Activated T-cell treated with anti-CD3 and anti-CD28 coated beads, Interleukin-2, amount 50 U/mL, for 24 hours (primary cell): ENCODE results near the gene PRRT1B.
"Not testable (repeated sequence)": the region's sequence is repeated elsewhere in the genome, so short reads cannot be mapped to it uniquely, and the experiment has no call there.

Source experiments
- DNase-seq: peaks from one replicate; pipeline ENCODE4 v3.0.0-alpha.2; 2020
- H3K27ac Mint-ChIP-seq: 2 replicates; pipeline ENCODE4 v1.8.0; 2020; ENCODE audit warnings: mild to moderate bottlenecking, mixed read lengths
- H3K27me3 Mint-ChIP-seq: 2 replicates; pipeline ENCODE4 v1.8.0; 2020; ENCODE audit warnings: mixed read lengths
- H3K36me3 Mint-ChIP-seq: 2 replicates; pipeline ENCODE4 v1.8.0; 2020; ENCODE audit warnings: low read depth, mixed read lengths
- H3K4me1 Mint-ChIP-seq: 2 replicates; pipeline ENCODE4 v1.8.0; 2020; ENCODE audit warnings: low read depth, mixed read lengths
- H3K4me3 Mint-ChIP-seq: 2 replicates; pipeline ENCODE4 v1.8.0; 2020; ENCODE audit warnings: mild to moderate bottlenecking, moderate library complexity, mixed read lengths
- H3K9me3 Mint-ChIP-seq: 2 replicates; pipeline ENCODE4 v1.8.0; 2020; ENCODE audit warnings: mixed read lengths

The PRRT1B gene

DNA sequence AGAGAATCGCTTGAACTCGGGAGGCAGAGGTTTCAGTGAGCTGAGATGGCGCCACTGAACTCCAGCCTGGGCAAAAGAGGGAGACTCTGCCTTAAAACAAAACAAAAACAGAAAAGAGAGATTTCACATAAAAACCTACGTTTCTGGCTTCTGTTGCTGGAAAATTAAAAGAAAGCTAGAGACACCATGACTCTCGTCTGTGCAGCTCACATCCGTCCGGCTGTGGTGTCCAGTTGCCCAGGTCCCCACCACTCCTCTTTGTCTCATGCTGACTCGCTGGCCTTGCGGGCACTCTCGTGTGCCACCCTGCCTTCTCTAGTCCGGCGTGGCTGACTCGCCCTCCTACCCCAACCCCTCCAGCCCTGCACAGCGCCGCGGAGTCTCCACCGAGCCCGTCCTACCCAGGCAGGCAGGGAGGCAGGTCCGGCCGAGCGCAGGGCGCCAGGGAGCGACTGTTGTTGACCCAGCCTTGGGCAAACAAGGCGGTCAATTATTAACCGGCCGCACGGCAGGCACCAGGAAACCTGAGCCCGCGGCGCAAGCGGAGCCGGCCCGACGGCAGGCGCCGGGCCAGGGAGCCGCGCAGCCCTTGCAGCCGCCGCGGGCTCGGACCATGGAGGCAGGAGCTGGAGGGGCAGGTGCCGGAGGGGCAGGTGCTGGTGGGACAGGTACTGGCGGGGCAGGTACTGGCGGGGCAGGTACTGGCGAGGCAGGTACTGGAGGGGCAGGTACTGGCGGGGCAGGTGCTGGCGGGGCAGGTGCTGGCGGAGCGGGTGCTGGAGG is at the start of gene PRRT1B:
Gene PRRT1B, plus strand, starts transcription at position 521 of the 783 bp plus-strand sequence. Its CDS starts 93 bp downstream, at position 614.
- peaks cover 14% of the 10 kb centered on the region for H3K36me3 Mint-ChIP-seq
- peaks cover 20% of the 10 kb centered on the region for H3K9me3 Mint-ChIP-seq
- H3K4me3 Mint-ChIP-seq, result peak within 1 kb of the TSS; percentile 70
- peaks cover 21% of the 10 kb centered on the region for H3K4me1 Mint-ChIP-seq
- no peak within 1 kb of the TSS for H3K27ac Mint-ChIP-seq
- peaks cover 51% of the 10 kb centered on the region for H3K27me3 Mint-ChIP-seq
- DNase-seq, result no peak

DNA sequence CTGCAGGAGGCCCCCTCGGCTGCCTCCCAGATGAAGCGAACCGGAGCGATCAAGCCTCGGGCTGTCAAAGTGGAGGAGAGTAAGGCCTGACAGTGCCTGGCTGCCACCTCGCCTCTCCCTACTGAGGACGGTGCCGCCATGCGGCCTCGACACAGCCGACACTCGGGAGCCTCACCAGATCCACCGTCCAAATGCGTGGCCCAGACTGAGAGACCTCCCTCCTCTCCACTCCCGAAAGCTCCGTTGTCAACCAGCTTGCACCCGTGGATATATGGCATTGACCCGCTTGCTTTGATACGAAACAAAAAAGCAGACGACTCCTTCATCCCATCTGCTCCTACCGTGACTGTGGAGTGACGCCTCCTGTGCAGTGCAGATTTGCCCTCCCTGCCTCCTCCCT is 49.5 kb upstream of the PRRT1B start:
- H3K4me1 Mint-ChIP-seq, result peaks cover 32% of the 10 kb centered on the region
- H3K9me3 Mint-ChIP-seq, result no peaks in the 10 kb centered on the region
- no peak for DNase-seq
- H3K27ac Mint-ChIP-seq, result peak overlapping the region; percentile 65
- peaks cover 98% of the 10 kb centered on the region for H3K36me3 Mint-ChIP-seq
- no peaks in the 10 kb centered on the region for H3K27me3 Mint-ChIP-seq
- no peak overlapping the region for H3K4me3 Mint-ChIP-seq

DNA sequence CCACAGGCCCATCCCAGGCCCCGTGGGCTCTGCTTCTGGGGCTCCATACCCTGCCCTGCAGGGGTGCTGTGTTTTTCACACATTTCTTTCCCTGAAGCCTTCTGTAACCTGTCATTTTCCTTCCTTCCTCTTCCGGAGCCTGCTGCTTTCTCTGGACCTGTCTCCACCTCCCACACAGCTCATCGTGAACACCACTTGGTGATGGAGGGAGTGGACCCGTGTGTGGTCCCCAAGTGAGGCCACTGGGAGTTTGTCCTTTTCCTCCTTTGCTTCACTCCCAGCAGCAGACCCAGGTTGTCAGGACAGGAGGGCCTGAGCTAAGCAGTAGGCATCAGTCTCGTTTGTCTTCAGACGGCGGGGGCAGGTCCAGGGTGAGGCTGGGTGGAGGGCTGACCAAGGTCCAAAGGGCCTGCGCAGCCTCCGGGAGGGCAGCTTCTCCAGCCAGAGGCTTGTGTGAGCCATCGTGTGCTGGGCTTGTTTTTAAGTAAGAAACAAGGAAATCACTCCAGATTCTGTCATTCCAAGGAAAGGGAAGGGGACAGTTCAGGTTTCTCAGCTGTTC is 48.4 kb upstream of the PRRT1B start:
- peaks cover 94% of the 10 kb centered on the region for H3K36me3 Mint-ChIP-seq
- no peaks in the 10 kb centered on the region for H3K27me3 Mint-ChIP-seq
- no peak overlapping the region for H3K4me3 Mint-ChIP-seq
- no peaks in the 10 kb centered on the region for H3K9me3 Mint-ChIP-seq
- H3K27ac Mint-ChIP-seq, result peak overlapping the region; percentile 72
- no peak for DNase-seq
- H3K4me1 Mint-ChIP-seq, result peaks cover 44% of the 10 kb centered on the region

DNA sequence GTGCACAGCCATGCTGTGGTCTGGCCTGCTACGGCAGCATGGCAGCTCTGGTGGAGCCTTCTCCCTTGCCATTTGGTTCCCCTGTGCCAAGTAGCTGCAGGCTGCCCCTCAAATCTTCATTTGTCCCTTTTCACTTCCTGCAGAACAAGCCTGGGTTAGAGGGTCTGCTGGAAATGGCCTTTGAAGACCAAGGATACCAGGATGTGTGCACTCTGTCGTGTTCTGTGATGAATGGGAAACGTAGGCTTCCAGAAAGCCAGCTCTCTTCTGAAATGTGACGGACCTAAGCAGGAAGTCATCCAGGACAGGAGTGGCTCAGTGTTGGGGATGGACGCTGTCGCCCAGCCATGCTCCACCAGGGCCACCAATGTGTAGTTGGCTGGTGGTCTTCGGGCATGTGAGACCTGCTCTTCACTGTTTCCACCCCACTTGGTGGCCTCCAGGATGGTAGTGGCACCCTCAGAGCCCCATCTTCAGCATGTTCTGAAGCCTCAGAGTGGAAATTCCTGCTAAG is 46.0 kb upstream of the PRRT1B start:
- Mint-ChIP-seq H3K27ac (peak overlapping the region; percentile 60), H3K4me3 (no peak overlapping the region), H3K36me3 (peaks cover 86% of the 10 kb centered on the region), H3K4me1 (peaks cover 63% of the 10 kb centered on the region), H3K27me3 (no peaks in the 10 kb centered on the region), H3K9me3 (no peaks in the 10 kb centered on the region)
- DNase-seq, result no peak

DNA sequence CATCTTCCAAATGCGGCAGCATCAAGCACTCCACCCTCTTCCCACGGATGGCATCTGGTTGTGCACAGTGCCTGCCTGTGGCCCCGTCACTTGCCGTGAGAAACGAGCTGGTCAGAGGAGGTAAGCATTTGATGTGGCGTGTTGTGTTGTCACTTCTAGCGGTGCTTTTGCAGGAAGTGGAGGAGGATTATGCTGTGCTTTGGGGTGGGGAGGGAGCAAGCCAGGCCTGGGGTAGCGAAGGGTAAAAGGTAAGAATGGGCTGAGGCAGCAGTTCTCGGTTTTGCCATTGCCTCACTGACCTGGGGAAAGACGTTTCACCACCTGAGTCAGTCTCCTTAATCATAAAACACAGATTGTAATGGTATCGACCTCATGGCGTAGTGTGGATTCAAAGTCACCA is 44.9 kb upstream of the PRRT1B start:
- Mint-ChIP-seq H3K36me3 (peaks cover 78% of the 10 kb centered on the region), H3K4me1 (peaks cover 71% of the 10 kb centered on the region), H3K27ac (peak overlapping the region; percentile 92), H3K27me3 (no peaks in the 10 kb centered on the region), H3K9me3 (no peaks in the 10 kb centered on the region), H3K4me3 (peak overlapping the region; percentile 93)
- DNase-seq, result peak; percentile 74

DNA sequence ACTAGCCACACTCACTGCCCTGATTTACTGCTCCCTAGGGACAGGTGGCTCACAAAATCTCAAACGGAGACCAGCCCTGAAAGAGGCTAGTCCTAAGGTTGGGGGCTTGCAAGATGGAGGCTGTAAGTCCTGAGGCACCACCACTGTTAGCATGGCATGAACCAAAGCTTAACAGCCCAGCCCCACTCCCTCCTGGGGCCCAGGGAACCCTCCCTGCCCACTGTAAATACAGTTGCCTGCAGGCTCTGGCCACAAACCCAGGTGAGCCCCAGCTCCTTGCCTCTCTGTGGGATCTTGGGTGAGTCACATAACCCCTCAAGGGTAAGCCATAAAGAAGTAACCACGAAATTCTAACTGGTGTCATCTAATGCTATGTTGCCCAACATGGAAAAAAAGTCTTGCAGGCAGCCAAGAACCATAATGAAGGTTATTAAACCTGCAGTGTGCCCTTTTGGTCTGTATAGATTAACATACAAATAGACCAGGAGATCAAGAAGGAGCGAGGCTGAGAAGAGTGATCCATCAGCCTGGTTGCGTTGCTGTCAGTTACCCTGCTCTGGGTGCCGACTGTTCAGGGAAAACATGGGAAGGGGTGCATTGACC is 44.3 kb upstream of the PRRT1B start:
- peak; percentile 68 for DNase-seq
- H3K4me1 Mint-ChIP-seq, result peaks cover 75% of the 10 kb centered on the region
- H3K4me3 Mint-ChIP-seq, result peak overlapping the region; percentile 93
- H3K9me3 Mint-ChIP-seq, result no peaks in the 10 kb centered on the region
- H3K27ac Mint-ChIP-seq, result peak overlapping the region; percentile 92
- H3K27me3 Mint-ChIP-seq, result no peaks in the 10 kb centered on the region
- peaks cover 74% of the 10 kb centered on the region for H3K36me3 Mint-ChIP-seq

DNA sequence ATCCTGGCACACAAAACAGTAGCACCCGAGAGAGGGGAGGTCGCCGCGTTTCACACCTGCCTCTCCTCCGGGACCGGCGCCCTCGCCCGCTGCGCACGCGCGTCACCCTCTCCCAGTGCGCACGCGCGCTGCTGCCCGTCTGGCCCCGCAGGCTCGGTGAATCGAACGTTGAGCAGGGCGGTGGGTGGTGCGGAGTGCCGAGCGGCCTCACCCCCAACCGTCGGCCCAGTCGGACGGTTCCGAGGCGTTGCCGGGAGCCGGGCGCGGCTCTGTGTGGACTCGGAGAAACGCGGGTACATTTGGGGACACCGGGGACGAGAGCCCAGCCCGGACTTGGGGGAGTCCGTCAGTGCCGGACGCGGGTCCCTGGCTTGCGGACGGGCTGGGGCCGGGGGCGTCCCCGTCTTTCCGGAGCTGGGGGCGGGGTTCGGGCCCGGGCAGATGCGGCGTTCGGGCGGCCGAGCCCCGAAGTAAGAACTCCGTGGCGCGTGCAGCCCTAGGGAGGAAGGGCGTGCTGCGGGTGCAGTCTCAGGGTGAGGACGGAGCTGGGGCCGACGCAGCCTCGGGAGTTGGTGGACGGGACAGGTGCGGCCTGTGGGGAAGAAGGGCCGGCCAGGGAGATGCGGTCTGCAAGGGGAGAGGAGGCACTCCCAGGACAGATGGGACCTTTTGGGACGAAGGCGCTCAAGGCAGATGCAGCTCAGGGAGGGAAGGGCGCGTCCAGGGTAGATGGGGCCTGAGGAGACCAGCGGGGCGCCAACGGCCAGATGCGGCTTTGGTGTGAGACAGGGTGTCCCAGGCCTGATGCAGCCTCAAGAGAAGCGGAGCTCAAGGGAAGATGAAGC is 42.3 kb upstream of the PRRT1B start, which contains the start of gene POMT1:
Gene POMT1, plus strand, starts transcription at position 138 of the 845 bp plus-strand sequence. CDS start 1,301 bp downstream, outside the sequence.
- H3K4me1 Mint-ChIP-seq, result peaks cover 72% of the 10 kb centered on the region
- H3K36me3 Mint-ChIP-seq, result peaks cover 70% of the 10 kb centered on the region
- H3K27me3 Mint-ChIP-seq, result no peaks in the 10 kb centered on the region
- H3K27ac Mint-ChIP-seq, result peak within 1 kb of the TSS; percentile 90
- peak within 1 kb of the TSS; percentile 93 for H3K4me3 Mint-ChIP-seq
- DNase-seq, result peak; percentile 92
- H3K9me3 Mint-ChIP-seq, result no peaks in the 10 kb centered on the region

DNA sequence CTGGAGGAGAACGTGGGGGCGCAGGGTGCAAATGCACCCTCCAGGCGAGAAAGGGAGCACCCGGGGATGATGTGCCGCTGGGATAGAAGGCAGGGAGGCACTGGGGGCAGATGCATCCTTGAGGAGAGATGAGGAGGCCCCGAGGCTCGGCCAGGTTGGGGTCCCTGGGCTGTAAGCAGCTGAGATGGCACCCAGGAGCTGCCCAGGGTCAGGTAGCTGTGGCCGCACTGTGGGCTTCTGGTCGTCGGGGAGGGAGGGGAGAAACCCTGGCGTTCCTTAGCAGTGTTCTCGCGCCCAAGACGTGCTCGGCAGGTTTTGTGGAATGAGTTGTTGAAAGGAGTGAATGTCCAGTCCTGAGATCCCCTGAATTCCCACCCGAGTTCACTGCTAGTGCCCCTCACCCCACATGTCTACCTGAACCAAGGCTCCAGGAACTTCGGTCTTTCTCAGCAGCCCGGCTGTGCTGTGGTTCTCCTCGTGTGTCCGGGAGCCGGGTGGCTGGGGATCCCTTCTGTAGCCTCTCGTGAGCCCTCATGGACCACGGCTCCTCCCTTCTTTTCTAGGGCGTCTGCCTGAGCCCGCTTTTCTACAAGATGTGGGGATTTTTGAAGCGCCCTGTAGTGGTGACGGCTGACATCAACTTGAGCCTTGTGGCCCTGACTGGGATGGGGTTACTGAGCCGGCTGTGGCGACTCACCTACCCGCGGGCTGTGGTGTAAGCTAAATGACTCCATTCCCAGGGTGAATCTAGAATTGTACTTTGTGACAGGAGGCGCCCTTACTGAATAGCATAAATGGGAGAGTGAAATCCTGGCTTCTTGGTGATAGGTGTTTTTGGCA is 41.5 kb upstream of the PRRT1B start:
- peaks cover 64% of the 10 kb centered on the region for H3K4me1 Mint-ChIP-seq
- H3K9me3 Mint-ChIP-seq, result no peaks in the 10 kb centered on the region
- H3K36me3 Mint-ChIP-seq, result peaks cover 64% of the 10 kb centered on the region
- peak; percentile 75 for DNase-seq
- peak overlapping the region; percentile 93 for H3K4me3 Mint-ChIP-seq
- H3K27me3 Mint-ChIP-seq, result no peaks in the 10 kb centered on the region
- peak overlapping the region; percentile 90 for H3K27ac Mint-ChIP-seq

DNA sequence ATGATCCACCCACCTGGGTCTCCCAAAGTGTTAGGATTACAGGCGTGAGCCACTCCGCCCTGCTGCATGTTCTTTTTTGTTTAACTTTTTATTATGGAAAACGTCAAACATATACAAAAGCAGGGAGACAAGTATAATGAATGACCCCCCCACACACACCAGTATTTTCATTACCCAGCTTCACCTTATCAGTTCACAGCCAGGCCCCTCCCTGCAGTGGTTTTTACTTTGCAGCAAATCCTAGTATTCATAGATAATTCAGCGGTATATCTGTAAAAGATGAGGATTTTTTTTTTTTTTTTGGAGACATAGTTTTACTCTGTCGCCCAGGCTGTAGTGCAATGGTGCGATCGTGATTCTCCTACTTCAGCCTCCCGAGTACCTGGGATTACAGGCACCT is 40.3 kb upstream of the PRRT1B start:
- Mint-ChIP-seq H3K27ac (no peak overlapping the region), H3K4me3 (no peak overlapping the region), H3K36me3 (peaks cover 65% of the 10 kb centered on the region), H3K9me3 (no peaks in the 10 kb centered on the region), H3K27me3 (no peaks in the 10 kb centered on the region), H3K4me1 (peaks cover 52% of the 10 kb centered on the region)
- DNase-seq, result no peak

DNA sequence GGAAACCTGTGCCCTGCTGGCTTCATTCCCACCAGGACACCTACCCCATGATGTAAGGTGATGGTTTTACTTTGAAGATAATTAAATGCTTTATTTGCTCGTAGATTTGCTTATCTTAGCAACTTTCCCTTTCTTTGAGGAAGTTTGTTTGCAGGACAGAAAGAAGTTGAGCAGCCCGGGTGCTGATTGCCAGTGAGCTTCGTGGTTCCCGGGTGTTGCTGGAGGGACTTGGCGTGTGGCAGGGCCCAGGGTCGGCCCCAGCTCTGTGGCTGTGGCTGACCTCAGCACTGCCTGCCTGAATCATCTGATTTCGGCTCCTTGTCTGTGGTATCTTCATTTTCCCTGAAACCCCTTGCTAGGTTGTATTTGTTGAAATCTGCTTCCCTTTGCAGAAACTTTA is 33.9 kb upstream of the PRRT1B start:
- Mint-ChIP-seq H3K27me3 (no peaks in the 10 kb centered on the region), H3K4me1 (no peaks in the 10 kb centered on the region), H3K9me3 (no peaks in the 10 kb centered on the region), H3K36me3 (peaks cover 51% of the 10 kb centered on the region), H3K27ac (no peak overlapping the region), H3K4me3 (no peak overlapping the region)
- DNase-seq, result no peak

DNA sequence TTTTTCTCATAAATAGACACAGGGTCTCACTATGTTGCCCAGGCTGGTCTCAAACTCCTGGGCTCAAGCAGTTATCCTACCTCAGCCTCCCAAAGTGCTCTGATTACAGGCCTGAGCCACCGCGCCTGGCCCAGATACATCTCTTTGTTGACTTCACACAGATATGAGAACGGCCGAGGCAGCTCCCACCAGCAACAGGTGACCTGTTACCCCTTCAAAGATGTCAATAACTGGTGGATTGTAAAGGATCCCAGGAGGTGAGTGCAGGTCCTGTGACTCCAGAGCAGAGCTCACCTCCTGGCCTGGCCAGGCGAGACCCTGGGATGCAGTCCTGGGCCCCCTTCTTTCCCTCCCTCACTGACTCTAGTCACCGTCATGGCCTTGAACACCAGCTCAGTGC is 33.4 kb upstream of the PRRT1B start:
- H3K27ac Mint-ChIP-seq, result no peak overlapping the region
- H3K4me1 Mint-ChIP-seq, result no peaks in the 10 kb centered on the region
- no peak overlapping the region for H3K4me3 Mint-ChIP-seq
- no peaks in the 10 kb centered on the region for H3K9me3 Mint-ChIP-seq
- H3K27me3 Mint-ChIP-seq, result no peaks in the 10 kb centered on the region
- H3K36me3 Mint-ChIP-seq, result peaks cover 48% of the 10 kb centered on the region
- DNase-seq, result no peak

DNA sequence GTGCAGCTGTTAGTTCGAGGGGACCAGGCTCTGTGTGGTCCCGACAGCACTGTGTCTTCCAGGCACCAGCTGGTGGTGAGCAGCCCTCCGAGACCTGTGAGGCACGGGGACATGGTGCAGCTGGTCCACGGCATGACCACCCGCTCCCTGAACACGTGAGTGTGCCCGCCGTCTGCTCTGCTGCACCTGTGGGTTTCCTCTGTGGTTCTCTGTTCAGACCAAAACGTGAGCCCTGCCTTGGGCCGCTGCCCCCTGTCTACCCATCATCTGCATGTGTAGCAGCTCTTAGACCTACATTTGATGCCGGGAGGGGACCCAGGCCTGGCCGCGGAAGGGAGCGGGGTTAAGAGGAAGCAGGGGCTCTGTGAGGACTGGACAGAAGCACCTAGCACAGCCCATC is 32.1 kb upstream of the PRRT1B start:
- Mint-ChIP-seq H3K27me3 (no peaks in the 10 kb centered on the region), H3K4me1 (no peaks in the 10 kb centered on the region), H3K36me3 (peaks cover 47% of the 10 kb centered on the region), H3K9me3 (no peaks in the 10 kb centered on the region), H3K4me3 (no peak overlapping the region), H3K27ac (no peak overlapping the region)
- no peak for DNase-seq

DNA sequence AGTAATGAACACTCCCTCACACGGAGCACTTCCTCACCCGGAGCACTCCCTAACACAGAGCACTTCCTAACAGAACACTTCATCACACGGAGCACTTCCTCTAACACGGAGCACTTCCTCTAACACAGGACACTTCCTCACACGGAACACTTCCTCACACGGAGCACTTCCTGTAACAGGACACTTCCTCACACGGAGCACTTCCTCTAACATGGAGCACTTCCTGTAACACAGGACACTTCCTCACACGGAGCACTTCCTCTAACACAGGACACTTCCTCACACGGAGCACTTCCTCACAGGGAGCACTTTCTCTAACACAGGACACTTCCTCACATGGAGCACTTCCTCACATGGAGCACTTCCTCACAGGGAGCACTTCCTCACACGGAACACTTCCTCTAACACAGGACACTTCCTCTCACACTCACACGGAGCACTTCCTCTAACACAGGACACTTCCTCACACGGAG is 29.7 kb upstream of the PRRT1B start:
- H3K9me3 Mint-ChIP-seq, H3K27ac Mint-ChIP-seq, H3K4me3 Mint-ChIP-seq, DNase-seq, H3K4me1 Mint-ChIP-seq, H3K27me3 Mint-ChIP-seq: not testable (repeated sequence)
- H3K36me3 Mint-ChIP-seq, result peaks cover 51% of the 10 kb centered on the region
